Psoas muscle (tissue), 8 donors: ENCODE results near the gene SMARCD3. TPM values are rescaled to one million over a fixed set of nuclear protein-coding genes. Genes with fewer than 3 reads are reported as not detected.

Experiments
- ATAC-seq, 4 donors: fragments of 200-7000 bp; cut with Tn5 transposase; one replicate each; pipeline ENCODE4 v1.9.1; 2020; ENCODE audit warnings: moderate library complexity in 3 of 4, mild to moderate bottlenecking in 2 of 4
- DNase-seq, 2 donors: peaks; one replicate each; pipeline ENCODE4 v3.0.0-alpha.2; 2020
- H3K27ac ChIP-seq: fragments of 200-600 bp; one replicate; pipeline ENCODE4 v1.8.0; 2022
- H3K27me3 ChIP-seq, 3 donors: fragments of 200-600 bp in 1 of 3; one replicate each; pipeline versions ENCODE4 v1.6.1 to v1.8.0; 2013 to 2022; ENCODE audit warnings: low read length in 2 of 3, mild to moderate bottlenecking in 2 of 3, moderate library complexity in 1 of 3; ENCODE audit not compliant: insufficient read depth in 3 of 3
- H3K36me3 ChIP-seq, 2 donors: fragments of 200-600 bp in 1 of 2; one replicate each; pipeline versions ENCODE4 v1.6.1 to v1.8.0; 2013 to 2022; ENCODE audit warnings: low read depth in 1 of 2, mild to moderate bottlenecking in 1 of 2, moderate library complexity in 1 of 2; ENCODE audit not compliant: insufficient read depth in 1 of 2
- H3K4me1 ChIP-seq: fragments of 200-600 bp; one replicate; pipeline ENCODE4 v1.8.0; 2022
- H3K4me3 ChIP-seq: fragments of 200-600 bp; one replicate; pipeline ENCODE4 v1.8.0; 2022; ENCODE audit warnings: mild to moderate bottlenecking
- H3K9me3 ChIP-seq: fragments of 200-600 bp; one replicate; pipeline ENCODE4 v1.8.0; 2022
- WGBS, 3 donors: extraction: QIAGEN DNeasy Blood & Tissue Kit; methylation state at CpG; one replicate each; pipeline versions ENCODE4 v1.1.6 to v1.1.7; 2013; 5-methylcytosine and 5-hydroxymethylcytosine counted together
- intact Hi-C, 2 donors: fragments of 100-400 bp; cut with DNase I; formaldehyde crosslinking; loops; one replicate each; pipeline versions ENCODE4 v1.11.0 to v1.14.2; 2022
- polyA plus RNA-seq, 3 donors: library from polyadenylated mRNA; stranded (reverse); fragments of 200-250 nt; gene quantifications; one replicate each; pipeline ENCODE4 v1.2.3, GENCODE V29; 2013
- total RNA-seq, 4 donors: library from RNA; stranded (reverse); fragmentation: NEBNext Ultra II Directional in 2 of 4; extraction: Animal tissue kit (Norgen Biotek cat#: 25700) in 2 of 4; gene quantifications; one replicate each; pipeline versions ENCODE4 v1.2.1 to v1.2.4, GENCODE V29; 2021 to 2023
- TF ChIP-seq, protein P1 (sequence below): fragments of 200-600 bp; IDR thresholded peaks from one replicate; pipeline ENCODE4 v1.8.0; 2022; ENCODE audit warnings: antibody characterized with exemption
- donor health status: healthy with polysubstance abuse.
- donor health status: DM: no; HTN: no; CAD: no; lungs with moderate emphysema.
- donor health status: Bipolar disorder and iron deficiency.
- donor health status: healthy.
- donor health status: DM: yes; HTN: yes; CAD: no.
- donor health status: DM: no; HTN: no; CAD: no.
- donor health status: DM: no; HTN: no; CAD: no.
- donor health status: DM: yes; HTN: yes; CAD: no.

The SMARCD3 gene
- total and polyA plus RNA-seq, 7 donors, result 38.3 to 138 (median 92.5) TPM

- DNase-seq, result peak in 1 of 2 donors; percentile 45
- H3K36me3 ChIP-seq, result peaks cover 0 to 41% of the 10 kb centered on the region in 2 donors
- TF ChIP-seq, protein P1, sequence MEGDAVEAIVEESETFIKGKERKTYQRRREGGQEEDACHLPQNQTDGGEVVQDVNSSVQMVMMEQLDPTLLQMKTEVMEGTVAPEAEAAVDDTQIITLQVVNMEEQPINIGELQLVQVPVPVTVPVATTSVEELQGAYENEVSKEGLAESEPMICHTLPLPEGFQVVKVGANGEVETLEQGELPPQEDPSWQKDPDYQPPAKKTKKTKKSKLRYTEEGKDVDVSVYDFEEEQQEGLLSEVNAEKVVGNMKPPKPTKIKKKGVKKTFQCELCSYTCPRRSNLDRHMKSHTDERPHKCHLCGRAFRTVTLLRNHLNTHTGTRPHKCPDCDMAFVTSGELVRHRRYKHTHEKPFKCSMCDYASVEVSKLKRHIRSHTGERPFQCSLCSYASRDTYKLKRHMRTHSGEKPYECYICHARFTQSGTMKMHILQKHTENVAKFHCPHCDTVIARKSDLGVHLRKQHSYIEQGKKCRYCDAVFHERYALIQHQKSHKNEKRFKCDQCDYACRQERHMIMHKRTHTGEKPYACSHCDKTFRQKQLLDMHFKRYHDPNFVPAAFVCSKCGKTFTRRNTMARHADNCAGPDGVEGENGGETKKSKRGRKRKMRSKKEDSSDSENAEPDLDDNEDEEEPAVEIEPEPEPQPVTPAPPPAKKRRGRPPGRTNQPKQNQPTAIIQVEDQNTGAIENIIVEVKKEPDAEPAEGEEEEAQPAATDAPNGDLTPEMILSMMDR, result no peak
- peak overlapping the region; percentile 88 for H3K4me3 ChIP-seq
- ATAC-seq, result no peak
- no peaks in the 10 kb centered on the region for H3K27me3 ChIP-seq
- intact Hi-C loops, result loop anchor here (1.0 to 5.0 kb wide), 4 partner anchors 53 to 123 kb away; no protein-coding TSS in a partner anchor
- H3K27ac ChIP-seq, result peak overlapping the region; percentile 100
- WGBS, 3 donors, result 14 to 44% (median 14%) methylated on average over 7 to 15 of the region's 15 CpGs
- no peaks in the 10 kb centered on the region for H3K9me3 ChIP-seq
- peaks cover 43% of the 10 kb centered on the region for H3K4me1 ChIP-seq
Observed at GRCh38 chr7:151244841-151245346, 3.6 kb downstream of the SMARCD3 start.

DNA sequence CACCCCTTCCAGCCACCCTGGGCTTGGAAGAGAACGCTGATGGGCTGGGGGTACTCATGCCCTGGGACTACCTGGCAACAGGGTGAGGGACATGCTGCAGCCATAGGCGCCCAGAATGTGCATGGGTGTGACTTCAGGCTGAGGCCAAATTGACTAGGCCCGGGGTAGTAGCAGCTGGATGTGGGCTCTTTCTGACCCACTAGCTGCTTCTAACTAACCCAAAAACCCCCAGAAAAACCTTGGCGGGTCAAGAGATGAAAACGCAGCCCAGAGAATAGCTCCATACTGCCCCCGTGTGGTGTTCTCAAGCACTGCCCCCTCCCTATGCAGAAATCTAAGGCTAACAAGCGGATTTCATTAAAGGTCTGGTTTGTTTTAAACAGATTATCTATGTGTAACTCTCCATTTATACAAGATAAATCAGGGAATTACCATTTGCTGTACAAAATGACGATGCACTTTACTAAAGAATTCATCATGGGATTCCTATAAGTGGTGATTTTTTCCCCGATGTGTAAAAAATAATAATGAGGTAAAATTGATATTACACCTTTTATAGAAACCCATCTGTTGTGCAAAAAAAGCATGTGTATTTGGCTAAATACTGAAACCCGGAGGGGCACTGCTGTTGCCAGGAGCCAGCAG is 4.2 kb downstream of the SMARCD3 start:
- WGBS, 3 donors, result 24 to 33% (median 27%) methylated on average over 10 of the region's 10 CpGs
- Histone ChIP-seq H3K4me3 (peak overlapping the region; percentile 88), H3K27me3 (no peaks in the 10 kb centered on the region), H3K36me3 (peaks cover 0 to 47% of the 10 kb centered on the region in 2 donors), H3K27ac (peak overlapping the region; percentile 100), H3K4me1 (peaks cover 40% of the 10 kb centered on the region), H3K9me3 (no peaks in the 10 kb centered on the region)
- TF ChIP-seq, protein P1, result peak; percentile 80
- intact Hi-C loops, result loop anchor here (5.0 kb wide), 3 partner anchors 52 to 122 kb away; no protein-coding TSS in a partner anchor
- peak in 1 of 2 donors; percentile 64 for DNase-seq
- ATAC-seq, result no peak

DNA sequence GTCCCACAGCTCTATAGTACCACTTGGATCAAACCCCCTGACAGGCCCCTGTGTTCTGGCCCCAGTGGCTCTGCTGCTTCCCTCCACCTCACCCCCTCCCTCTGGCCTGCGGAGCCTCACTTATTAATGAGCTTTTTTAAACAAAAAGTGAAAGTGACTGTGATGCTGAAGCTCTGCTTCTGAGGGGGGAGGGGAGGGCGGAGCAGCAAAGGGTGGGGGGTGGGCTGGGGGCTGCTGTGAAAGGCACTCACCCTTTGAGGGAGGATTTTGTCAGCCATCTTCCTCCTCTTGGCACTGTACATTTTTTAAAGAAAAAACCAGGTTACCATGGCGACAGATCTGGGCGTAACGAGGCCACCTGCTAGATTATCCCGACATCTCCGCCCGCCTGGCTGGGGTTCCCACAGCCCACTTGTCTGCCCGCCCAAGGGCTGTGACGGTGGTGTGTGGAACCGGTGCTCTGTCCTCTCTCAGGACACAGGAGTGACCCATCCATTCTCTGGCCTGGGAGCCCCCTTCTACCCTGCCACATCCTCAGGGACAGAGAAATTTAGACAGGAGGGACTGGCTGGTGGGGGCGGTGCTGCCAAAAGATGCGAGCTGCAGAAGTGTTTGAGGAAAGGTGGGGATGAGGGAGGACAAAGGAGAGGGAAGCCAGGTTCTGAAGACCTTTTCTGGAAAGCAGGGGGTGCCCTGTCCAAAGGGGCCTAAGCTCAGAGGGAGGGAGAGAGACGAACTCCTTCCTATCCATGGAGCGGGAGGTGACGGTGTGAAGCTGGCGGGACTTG is 4.9 kb downstream of the SMARCD3 start:
- TF ChIP-seq, protein P1, result no peak
- intact Hi-C loops, result loop anchor here (5.0 kb wide), 3 partner anchors 51 to 121 kb away; no protein-coding TSS in a partner anchor
- H3K27ac ChIP-seq, result peak overlapping the region; percentile 21
- peaks cover 40% of the 10 kb centered on the region for H3K4me1 ChIP-seq
- no peak overlapping the region for H3K4me3 ChIP-seq
- ATAC-seq (no peak), DNase-seq (peak in 1 of 2 donors; percentile 41)
- H3K27me3 ChIP-seq, result no peaks in the 10 kb centered on the region
- H3K36me3 ChIP-seq, result peaks cover 0 to 54% of the 10 kb centered on the region in 2 donors
- no peaks in the 10 kb centered on the region for H3K9me3 ChIP-seq
- 45 to 56% (median 54%) methylated on average over 16 to 17 of the region's 17 CpGs for WGBS, 3 donors

- Histone ChIP-seq H3K4me3 (no peak overlapping the region), H3K27me3 (no peaks in the 10 kb centered on the region)
Observed at GRCh38 chr7:151243045-151243349, 5.5 kb downstream of the SMARCD3 start.

More at GRCh38 chr7:151243045-151243349, 5.5 kb downstream of the SMARCD3 start:
- WGBS, 3 donors, result 35 to 42% (median 36%) methylated on average over 2 of the region's 2 CpGs
- DNase-seq, result no peak
- intact Hi-C loops, result loop anchor here (5.0 kb wide), 3 partner anchors 51 to 121 kb away; no protein-coding TSS in a partner anchor
- ATAC-seq, result no peak
- TF ChIP-seq, protein P1, result no peak
- Histone ChIP-seq H3K27ac (no peak overlapping the region), H3K36me3 (peaks cover 0 to 60% of the 10 kb centered on the region in 2 donors), H3K9me3 (no peaks in the 10 kb centered on the region), H3K4me1 (peaks cover 46% of the 10 kb centered on the region)
